Measurements from ENCODE around the gene CKS2.

The CKS2 gene

GRCh38 chr9:89323390-89323789 lies 12.4 kb downstream of the CKS2 start:
- Mint-ChIP-seq H3K9me3 (no peaks in the 10 kb centered on the region), H3K27me3 (ENCODE audit: low read depth, poor library complexity) (peaks cover 2% of the 10 kb centered on the region)
- DNase-seq, result no peak

GRCh38 chr9:89325733-89326132 lies 14.7 kb downstream of the CKS2 start:
- H3K27ac Mint-ChIP-seq, result no peak overlapping the region
- peaks cover 63% of the 10 kb centered on the region for H3K36me3 Mint-ChIP-seq (ENCODE audit: low read depth)
- H3K4me1 Mint-ChIP-seq, result peaks cover 36% of the 10 kb centered on the region
- no peak overlapping the region for H3K4me3 Mint-ChIP-seq
- TF ChIP-seq, protein P1, sequence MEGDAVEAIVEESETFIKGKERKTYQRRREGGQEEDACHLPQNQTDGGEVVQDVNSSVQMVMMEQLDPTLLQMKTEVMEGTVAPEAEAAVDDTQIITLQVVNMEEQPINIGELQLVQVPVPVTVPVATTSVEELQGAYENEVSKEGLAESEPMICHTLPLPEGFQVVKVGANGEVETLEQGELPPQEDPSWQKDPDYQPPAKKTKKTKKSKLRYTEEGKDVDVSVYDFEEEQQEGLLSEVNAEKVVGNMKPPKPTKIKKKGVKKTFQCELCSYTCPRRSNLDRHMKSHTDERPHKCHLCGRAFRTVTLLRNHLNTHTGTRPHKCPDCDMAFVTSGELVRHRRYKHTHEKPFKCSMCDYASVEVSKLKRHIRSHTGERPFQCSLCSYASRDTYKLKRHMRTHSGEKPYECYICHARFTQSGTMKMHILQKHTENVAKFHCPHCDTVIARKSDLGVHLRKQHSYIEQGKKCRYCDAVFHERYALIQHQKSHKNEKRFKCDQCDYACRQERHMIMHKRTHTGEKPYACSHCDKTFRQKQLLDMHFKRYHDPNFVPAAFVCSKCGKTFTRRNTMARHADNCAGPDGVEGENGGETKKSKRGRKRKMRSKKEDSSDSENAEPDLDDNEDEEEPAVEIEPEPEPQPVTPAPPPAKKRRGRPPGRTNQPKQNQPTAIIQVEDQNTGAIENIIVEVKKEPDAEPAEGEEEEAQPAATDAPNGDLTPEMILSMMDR (IDR thresholded peaks at IDR 0.05), result no peak
- H3K27me3 Mint-ChIP-seq (ENCODE audit: low read depth, poor library complexity), result peaks cover 2% of the 10 kb centered on the region
- H3K9me3 Mint-ChIP-seq, result no peaks in the 10 kb centered on the region
- DNase-seq, result no peak

More at GRCh38 chr9:89323390-89323789, 12.4 kb downstream of the CKS2 start:
- Mint-ChIP-seq H3K4me1 (peaks cover 55% of the 10 kb centered on the region), H3K4me3 (no peak overlapping the region), H3K36me3 (ENCODE audit: low read depth) (peaks cover 53% of the 10 kb centered on the region), H3K27ac (peak overlapping the region; percentile 61)
- TF ChIP-seq, protein P1 (IDR thresholded peaks at IDR 0.05), result no peak

- no peak for DNase-seq
- Mint-ChIP-seq H3K9me3 (no peaks in the 10 kb centered on the region), H3K27ac (no peak overlapping the region), H3K36me3 (ENCODE audit: low read depth) (peaks cover 58% of the 10 kb centered on the region), H3K4me3 (no peak overlapping the region), H3K4me1 (peaks cover 14% of the 10 kb centered on the region), H3K27me3 (ENCODE audit: low read depth, poor library complexity) (peaks cover 2% of the 10 kb centered on the region)
- TF ChIP-seq, protein P1 (IDR thresholded peaks at IDR 0.05), result no peak
Observed at GRCh38 chr9:89328064-89328463, 17.1 kb downstream of the CKS2 start.

GRCh38 chr9:89329917-89330316 lies 18.9 kb downstream of the CKS2 start:
- DNase-seq, result no peak
- Mint-ChIP-seq H3K4me3 (no peak overlapping the region), H3K27me3 (ENCODE audit: low read depth, poor library complexity) (no peaks in the 10 kb centered on the region), H3K36me3 (ENCODE audit: low read depth) (peaks cover 76% of the 10 kb centered on the region), H3K9me3 (no peaks in the 10 kb centered on the region), H3K27ac (no peak overlapping the region), H3K4me1 (no peaks in the 10 kb centered on the region)
- TF ChIP-seq, protein P1 (IDR thresholded peaks at IDR 0.05), result no peak

- Mint-ChIP-seq H3K27me3 (ENCODE audit: low read depth, poor library complexity) (no peaks in the 10 kb centered on the region), H3K36me3 (ENCODE audit: low read depth) (peaks cover 79% of the 10 kb centered on the region), H3K27ac (no peak overlapping the region), H3K4me1 (no peaks in the 10 kb centered on the region), H3K4me3 (no peak overlapping the region), H3K9me3 (no peaks in the 10 kb centered on the region)
- DNase-seq, result no peak
- TF ChIP-seq, protein P1 (IDR thresholded peaks at IDR 0.05), result no peak
Observed at GRCh38 chr9:89330513-89330912, 19.5 kb downstream of the CKS2 start.

DNA sequence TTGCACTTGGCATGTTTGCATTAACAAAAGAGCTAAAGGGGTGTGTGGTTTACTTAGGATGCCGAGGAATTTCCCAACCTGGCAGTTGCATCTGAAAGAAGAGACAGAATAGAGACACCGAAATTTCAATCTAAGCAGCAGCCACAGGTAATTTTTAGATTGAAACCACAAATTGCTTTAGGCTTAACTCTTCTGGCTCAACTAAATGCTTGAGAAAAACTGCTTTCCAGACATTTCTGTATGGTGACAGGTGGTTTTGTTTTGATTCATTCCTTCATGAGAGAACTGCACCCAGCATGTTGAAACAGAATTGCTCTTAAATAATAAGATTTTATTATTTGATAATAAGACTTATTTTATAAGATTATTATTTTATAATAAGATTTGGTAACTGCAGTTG lies 28.8 kb downstream of the CKS2 start:
- DNase-seq, result no peak
- Mint-ChIP-seq H3K27me3 (ENCODE audit: low read depth, poor library complexity) (no peaks in the 10 kb centered on the region), H3K27ac (no peak overlapping the region), H3K4me1 (no peaks in the 10 kb centered on the region), H3K36me3 (ENCODE audit: low read depth) (peaks cover 89% of the 10 kb centered on the region), H3K4me3 (no peak overlapping the region), H3K9me3 (peaks cover 5% of the 10 kb centered on the region)
- TF ChIP-seq, protein P1 (IDR thresholded peaks at IDR 0.05), result no peak
